CD4-positive, alpha-beta T cell treated with Interleukin-12 subunit alpha and Interleukin-12 subunit beta, for 1 hour (primary cell): ENCODE measurements around the gene CACNA2D3.
A peak's percentile ranks its signal among the peaks of the same experiment; 100 is the strongest.

Experiments
- DNase-seq: peaks from one replicate; pipeline ENCODE4 v3.0.0-alpha.2; 2020

The CACNA2D3 gene

GRCh38 chr3:54835701-54836100 is 713.3 kb downstream of the CACNA2D3 start:
- DNase-seq: no peak

DNA sequence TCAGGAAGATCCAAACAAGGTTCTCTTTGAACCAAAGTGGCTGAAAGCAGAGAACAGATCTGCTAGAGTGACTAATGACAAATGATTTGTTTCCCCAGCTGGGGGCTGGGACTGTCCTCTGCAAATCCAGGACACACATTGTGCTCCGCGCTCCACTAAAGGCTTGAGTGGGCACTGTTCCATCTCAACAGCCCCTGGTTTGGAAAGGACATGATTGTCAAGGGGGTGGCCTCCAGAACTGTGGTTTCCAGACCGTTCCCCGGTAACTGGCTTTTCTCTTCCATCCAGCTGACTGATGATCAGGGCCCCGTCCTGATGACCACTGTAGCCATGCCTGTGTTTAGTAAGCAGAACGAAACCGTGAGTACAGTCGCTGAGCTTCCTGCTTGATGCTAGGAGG is 714.5 kb downstream of the CACNA2D3 start:
- DNase-seq: no peak

DNA sequence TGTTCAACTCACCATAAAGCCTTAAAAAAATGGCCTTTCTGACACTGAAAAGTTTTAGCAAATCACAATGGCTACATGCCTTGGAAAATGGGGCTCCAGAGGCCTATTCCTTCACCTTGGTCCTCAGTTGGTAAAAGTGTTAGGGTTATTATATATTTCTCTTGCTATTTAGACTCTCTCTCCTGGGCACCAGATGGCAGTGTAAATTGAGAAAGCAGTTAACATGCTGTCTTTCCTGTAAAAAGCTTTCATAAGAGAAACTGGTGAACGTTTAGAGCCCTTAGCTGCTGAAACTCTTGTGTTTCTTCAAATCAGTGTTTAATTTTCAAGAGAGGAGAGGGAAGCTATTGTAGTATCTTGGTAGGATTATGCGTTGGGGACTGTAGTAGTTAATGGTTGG is 715.6 kb downstream of the CACNA2D3 start:
- DNase-seq: no peak

DNA sequence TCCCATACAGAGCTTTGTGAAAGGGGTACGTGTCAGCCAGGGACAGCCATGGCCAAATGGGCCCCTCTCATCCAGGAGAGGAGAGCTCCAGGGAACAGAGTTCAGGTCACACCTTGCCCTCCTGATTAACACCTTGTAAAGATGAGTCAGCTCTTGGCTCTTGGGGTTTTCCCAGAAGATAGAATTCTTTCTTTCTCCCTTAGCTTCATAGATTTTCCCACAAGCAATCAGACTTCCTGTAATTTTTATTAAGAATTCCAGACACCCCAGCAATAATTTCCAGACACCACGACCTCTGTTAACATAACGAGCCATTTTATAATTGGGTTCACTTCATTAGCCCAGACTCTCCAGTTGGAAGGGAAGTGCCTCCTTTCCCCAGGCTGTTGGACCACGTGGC is 719.1 kb downstream of the CACNA2D3 start:
- DNase-seq: no peak

GRCh38 chr3:54843352-54843751 is 721.0 kb downstream of the CACNA2D3 start:
- no peak for DNase-seq

DNA sequence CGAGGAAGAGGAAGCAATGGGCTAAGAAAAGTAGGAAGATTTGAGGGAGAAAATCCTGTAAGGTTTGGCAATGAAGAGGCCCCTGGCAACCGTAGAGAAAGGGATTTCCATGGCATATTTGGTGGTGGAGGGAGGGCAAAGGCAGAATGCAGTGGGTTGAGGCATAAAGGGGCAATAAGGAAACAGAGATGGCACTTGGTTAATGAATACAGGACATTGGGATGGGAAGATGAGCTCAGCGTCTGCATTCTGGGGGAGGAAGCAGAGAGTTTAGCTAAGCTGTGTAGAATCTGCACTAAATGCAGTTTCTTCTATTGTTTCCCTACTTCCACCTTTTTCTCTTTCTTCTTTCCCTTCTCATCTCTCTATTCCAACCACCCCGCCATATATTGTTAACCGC is 721.9 kb downstream of the CACNA2D3 start:
- no peak for DNase-seq

GRCh38 chr3:54845011-54845410 is 722.7 kb downstream of the CACNA2D3 start:
- DNase-seq: no peak

DNA sequence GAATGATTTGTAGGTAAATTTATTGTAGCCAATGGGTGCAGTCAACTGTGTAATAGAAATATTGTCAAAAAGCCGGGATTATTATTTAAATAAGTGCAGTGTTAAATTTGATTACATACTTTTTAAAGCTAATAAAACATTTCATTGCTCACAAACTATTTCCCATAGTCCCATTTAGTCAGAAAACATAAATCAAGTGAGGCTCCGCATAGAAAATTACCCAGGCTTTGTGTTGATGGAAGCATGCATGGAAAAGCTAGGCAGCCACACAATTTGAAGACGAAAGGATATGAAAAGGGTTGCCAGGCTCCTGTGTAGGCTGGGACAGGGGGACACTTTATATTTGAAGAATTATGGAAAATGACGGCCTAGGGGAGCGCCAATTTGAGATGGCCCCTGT is 723.2 kb downstream of the CACNA2D3 start:
- DNase-seq: no peak

GRCh38 chr3:54846119-54846518 is 723.8 kb downstream of the CACNA2D3 start:
- no peak for DNase-seq

DNA sequence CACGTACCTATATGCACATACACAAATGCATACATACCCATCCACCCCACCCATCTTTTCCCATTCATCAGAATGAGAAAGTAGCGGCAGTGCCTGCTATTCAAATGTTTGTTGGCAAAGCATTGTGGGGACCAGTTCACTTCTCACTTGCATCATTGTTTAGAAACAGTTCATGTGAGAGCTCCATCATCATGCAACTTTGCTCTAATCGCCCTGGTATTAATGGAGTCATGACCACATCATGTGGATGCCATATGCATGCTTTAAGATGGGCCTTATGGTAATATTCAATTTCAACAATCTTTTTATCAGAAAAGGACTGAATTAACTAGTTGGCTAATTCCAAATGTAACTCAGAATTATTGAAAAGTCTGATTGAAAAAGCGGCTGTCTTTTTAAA is 725.0 kb downstream of the CACNA2D3 start:
- no peak for DNase-seq

GRCh38 chr3:54849360-54849759 is 727.0 kb downstream of the CACNA2D3 start:
- no peak for DNase-seq

DNA sequence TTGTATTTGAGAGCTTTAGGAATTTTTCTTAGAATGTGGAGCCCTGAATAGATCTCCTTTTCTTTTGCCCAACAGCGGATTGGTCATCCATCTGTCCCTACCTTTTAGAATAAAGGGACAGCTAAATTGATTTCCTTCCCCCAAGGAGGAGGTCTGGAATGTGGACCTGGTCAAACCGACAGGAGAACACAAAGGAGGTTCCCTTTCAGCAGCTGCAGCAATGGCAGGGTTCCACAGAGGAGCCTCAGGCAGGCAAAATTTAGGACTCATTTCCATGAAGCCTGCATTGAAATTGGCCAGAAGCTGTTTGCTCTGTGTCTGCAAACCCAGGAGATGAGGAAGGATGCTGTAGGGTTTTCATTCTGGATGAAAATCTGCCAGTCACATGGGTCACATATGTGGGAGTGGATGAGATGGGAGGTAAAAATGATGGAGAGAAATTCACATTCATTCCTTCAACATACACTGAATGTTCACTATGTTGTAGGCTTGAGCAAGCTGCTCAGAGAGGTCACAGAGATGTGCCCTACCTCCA is 728.2 kb downstream of the CACNA2D3 start:
- DNase-seq: no peak

GRCh38 chr3:54853573-54854404 is 731.4 kb downstream of the CACNA2D3 start:
- DNase-seq: peak; percentile 19

DNA sequence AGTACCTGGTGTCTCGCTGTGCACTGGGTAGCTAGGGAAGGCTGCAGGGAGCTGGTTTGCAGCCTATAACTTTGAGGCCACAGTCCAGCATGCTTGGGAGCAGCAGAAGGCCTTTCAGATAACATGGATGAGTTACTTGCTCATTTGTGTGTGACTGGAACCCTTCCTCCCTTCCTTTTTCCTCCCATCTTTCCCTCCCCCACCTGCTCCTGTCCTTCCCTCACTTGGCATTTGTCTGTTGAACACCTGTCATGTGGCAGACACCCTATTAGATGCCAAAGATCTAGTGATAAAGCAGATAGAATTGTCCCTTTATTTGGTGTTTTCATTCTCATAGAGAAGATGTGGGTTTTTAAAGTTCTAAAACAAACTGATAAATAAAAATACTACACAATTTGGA is 733.9 kb downstream of the CACNA2D3 start:
- DNase-seq: no peak

DNA sequence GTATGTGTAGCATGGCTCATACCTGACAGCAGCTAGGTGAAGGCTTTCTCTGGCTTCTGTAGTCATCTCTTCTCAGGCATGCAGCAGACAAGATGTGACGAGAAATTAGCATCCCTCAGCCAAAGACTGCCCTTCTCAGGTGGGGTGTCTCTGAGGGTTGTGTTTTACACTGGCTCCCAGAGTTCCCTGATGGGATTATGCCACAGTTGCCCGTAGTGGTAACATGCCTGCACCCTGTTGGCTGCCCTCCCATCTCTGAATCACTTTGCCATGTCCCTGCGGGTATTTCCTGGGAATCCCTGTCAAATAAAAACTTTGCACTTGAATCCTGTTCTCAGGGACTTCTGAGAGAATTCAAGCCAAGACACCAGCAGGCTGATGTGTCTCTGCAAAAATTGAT is 735.0 kb downstream of the CACNA2D3 start:
- no peak for DNase-seq

DNA sequence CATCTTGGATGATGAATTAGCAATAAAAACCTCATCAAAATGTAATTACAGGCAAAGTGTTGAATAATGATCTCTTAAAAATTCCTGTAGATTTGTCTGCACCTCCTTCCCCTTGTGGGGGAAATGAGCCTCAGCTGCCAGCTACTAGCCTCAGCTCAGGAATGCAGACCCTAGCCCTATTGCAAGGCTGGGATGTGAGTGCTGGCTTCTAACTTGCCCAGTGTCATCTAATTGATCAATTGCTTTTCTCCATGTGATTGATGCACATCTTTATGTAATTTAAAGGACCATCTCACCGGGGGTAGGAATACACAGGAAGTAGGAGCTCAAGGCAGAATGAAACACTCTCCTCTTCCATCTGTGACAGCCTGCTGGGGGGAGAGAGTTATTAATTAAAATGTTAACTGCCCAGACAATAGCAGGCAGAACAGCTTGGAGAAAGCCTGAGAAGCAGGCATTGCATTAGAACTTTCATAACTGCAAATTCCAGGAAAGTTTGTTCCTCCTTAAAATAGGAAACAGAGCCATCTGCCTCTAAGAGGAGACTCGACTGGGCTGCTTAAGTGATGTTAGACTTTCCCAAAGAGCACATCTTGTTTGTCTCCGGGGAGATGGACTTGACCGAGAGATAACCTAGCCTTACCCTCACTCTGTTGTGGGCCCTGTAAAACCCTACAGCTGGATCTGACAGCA is 735.9 kb downstream of the CACNA2D3 start:
- DNase-seq: no peak

DNA sequence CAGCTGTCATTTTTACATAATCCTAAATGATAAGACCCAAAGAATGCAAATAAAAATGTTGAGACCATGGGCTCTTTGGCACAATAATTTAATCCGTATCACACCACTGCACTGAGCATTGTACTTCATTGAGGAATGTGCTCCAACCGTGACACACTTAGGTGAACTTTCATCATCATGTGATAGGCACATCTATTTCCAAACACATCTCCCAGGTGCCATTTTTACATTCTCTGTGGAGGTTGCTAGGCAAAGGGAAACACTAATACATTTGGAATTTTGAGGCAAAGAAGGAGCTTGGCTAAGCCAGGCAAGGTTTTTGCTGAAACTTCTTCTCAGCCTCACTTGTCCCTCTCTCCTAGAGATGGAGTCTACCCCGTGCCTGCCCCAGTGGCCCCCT is 736.8 kb downstream of the CACNA2D3 start:
- DNase-seq: no peak

DNA sequence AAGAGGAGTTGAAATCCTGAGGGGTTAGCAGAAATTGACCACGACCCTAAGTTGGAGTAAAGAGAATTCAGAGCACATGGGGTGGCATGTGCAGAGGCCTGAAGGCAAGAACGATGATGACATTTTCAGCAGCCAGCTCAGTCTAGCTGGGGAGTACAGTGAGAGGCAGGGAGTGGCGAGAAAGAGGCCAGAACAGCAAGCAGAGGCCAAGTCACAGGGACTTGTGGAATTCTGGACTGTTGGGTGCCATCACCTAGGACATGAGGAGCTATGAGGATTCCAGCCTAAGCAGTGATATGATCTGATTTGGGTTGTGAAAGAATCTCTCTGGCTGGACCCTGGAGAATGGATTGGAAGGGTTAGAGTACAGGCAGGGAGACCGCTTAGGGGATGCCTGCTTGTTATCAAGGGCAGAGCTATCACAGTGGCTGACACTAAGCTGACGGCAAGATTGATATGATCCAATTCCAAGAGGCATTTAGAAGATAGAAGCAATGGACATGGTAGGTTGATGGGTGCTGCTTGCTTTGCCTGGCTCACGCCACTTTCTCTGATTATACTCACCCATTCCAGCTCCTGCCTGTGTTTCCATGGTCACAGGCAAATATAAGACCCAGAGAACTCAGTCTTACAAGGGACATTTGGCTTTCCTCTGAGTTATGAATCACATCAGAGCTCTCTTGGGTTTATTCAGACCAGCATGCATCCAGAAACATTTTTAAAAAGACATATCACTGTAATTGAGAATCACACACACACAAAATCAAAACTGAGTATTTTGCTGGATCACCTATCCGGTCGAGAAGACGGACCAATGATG is 739.1 kb downstream of the CACNA2D3 start:
- no peak for DNase-seq

- DNase-seq: no peak
Measured at GRCh38 chr3:54862526-54862925, 740.2 kb downstream of the CACNA2D3 start.

DNA sequence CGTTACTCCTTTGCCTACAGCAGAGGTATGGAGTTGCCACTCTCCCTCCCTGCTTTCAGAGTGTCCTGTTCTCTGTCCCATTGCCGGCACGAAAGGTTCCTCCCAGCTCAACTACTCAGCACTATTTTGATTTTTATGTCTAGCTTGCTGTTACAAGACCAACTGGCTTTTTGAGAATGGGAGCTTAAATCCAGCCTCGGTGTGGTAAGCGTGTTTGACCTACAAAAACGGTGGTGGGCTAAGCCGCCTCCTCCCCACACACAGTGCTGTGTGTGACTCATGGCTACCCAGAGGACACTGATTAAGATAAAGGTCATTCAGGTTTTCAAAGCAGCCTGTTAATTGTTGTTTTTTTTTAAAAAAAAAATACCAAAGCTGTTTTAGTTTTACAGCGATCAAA is 741.0 kb downstream of the CACNA2D3 start:
- no peak for DNase-seq

DNA sequence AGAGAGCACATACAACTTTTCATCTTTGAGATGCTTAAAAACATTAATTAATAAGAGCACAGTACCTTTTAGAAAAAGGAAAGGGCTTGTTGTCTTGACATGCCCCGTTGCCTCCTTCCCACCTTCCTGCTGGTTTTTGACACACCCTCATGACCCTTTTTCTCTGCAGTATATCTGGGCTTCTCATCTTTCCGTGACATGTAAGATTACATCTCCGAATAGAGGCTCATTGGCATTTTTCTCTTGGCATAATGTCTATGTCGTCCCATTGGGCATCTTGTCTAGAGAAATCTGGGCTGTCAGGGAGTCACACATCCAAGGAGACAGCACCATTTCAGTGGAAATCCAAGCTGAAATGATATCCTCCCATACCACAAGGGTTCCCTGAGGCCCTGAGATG is 741.4 kb downstream of the CACNA2D3 start:
- no peak for DNase-seq

GRCh38 chr3:54865316-54865715 is 743.0 kb downstream of the CACNA2D3 start:
- DNase-seq: no peak

GRCh38 chr3:54866251-54866650 is 743.9 kb downstream of the CACNA2D3 start:
- no peak for DNase-seq
